Upper lobe of right lung (tissue), 1 donor: ENCODE data around the gene ACTG2. TPM values are rescaled to one million over a fixed set of nuclear protein-coding genes. Genes with fewer than 3 reads are reported as not detected.

Experiments
- ATAC-seq: fragments of 200-7000 bp; cut with Tn5 transposase; one replicate; pipeline ENCODE4 v1.9.1; 2020; ENCODE audit warnings: mild to moderate bottlenecking, moderate library complexity
- DNase-seq: peaks from one replicate; pipeline ENCODE4 v3.0.0-alpha.2; 2020
- H3K27ac ChIP-seq: fragments of 200-600 bp; one replicate; pipeline ENCODE4 v1.8.0; 2022
- H3K27me3 ChIP-seq: fragments of 200-600 bp; one replicate; pipeline ENCODE4 v1.8.0; 2022; ENCODE audit warnings: mild to moderate bottlenecking
- H3K36me3 ChIP-seq: fragments of 200-600 bp; one replicate; pipeline ENCODE4 v1.8.0; 2022
- H3K4me1 ChIP-seq: fragments of 200-600 bp; one replicate; pipeline ENCODE4 v1.8.0; 2022
- H3K4me3 ChIP-seq: fragments of 200-600 bp; one replicate; pipeline ENCODE4 v1.8.0; 2022; ENCODE audit warnings: mild to moderate bottlenecking
- H3K9me3 ChIP-seq: fragments of 200-600 bp; one replicate; pipeline ENCODE4 v1.8.0; 2022
- CTCF ChIP-seq: fragments of 200-600 bp; IDR thresholded peaks from one replicate; pipeline ENCODE4 v1.8.0; 2022; ENCODE audit warnings: antibody characterized with exemption
- intact Hi-C: fragments of 100-400 bp; cut with DNase I; formaldehyde crosslinking; loops from one replicate; pipeline ENCODE4 v1.11.0; 2022
- total RNA-seq: library from RNA; stranded (reverse); fragmentation: NEBNext Ultra II Directional; extraction: Animal tissue kit (Norgen Biotek cat#: 25700); gene quantifications from one replicate; pipeline ENCODE4 v1.2.1, GENCODE V29; 2021
- donor health status: DM: no; HTN: yes; CAD: no; lungs with severe emphysema.

ACTG2 gene
- total RNA-seq, 1 donor from 2014 or later: 37.9 TPM

- intact Hi-C loops: no loop called here
- Histone ChIP-seq H3K9me3 (no peaks in the 10 kb centered on the region), H3K4me1 (no peaks in the 10 kb centered on the region), H3K4me3 (no peak overlapping the region), H3K27me3 (no peaks in the 10 kb centered on the region), H3K36me3 (no peaks in the 10 kb centered on the region), H3K27ac (no peak overlapping the region)
- DNase-seq (no peak), ATAC-seq (no peak)
- no peak for TF ChIP-seq CTCF
Measured at GRCh38 chr2:73904952-73905351, 12.1 kb downstream of the ACTG2 start.

GRCh38 chr2:73906847-73907505 is 14.2 kb downstream of the ACTG2 start:
- Histone ChIP-seq H3K4me1 (no peaks in the 10 kb centered on the region), H3K27me3 (no peaks in the 10 kb centered on the region), H3K27ac (no peak overlapping the region), H3K36me3 (no peaks in the 10 kb centered on the region), H3K9me3 (no peaks in the 10 kb centered on the region), H3K4me3 (no peak overlapping the region)
- TF ChIP-seq CTCF: no peak
- intact Hi-C loops: no loop called here
- ATAC-seq: no peak
- DNase-seq: no peak

- no peaks in the 10 kb centered on the region for H3K36me3 ChIP-seq
- no peaks in the 10 kb centered on the region for H3K9me3 ChIP-seq
- H3K4me3 ChIP-seq: no peak overlapping the region
- no peak for DNase-seq
- no peaks in the 10 kb centered on the region for H3K27me3 ChIP-seq
- H3K27ac ChIP-seq: no peak overlapping the region
- no peaks in the 10 kb centered on the region for H3K4me1 ChIP-seq
- peak; percentile 30 for TF ChIP-seq CTCF
- intact Hi-C loops: no loop called here
- ATAC-seq: peak; percentile 77
Measured at GRCh38 chr2:73907840-73908452, 15.1 kb downstream of the ACTG2 start.

- no peak overlapping the region for H3K27ac ChIP-seq
- no peak for TF ChIP-seq CTCF
- no peaks in the 10 kb centered on the region for H3K9me3 ChIP-seq
- no peaks in the 10 kb centered on the region for H3K27me3 ChIP-seq
- H3K4me1 ChIP-seq: no peaks in the 10 kb centered on the region
- no peaks in the 10 kb centered on the region for H3K36me3 ChIP-seq
- DNase-seq: no peak
- ATAC-seq: no peak
- intact Hi-C loops: no loop called here
- no peak overlapping the region for H3K4me3 ChIP-seq
Measured at GRCh38 chr2:73908689-73909652, 16.2 kb downstream of the ACTG2 start.

- TF ChIP-seq CTCF: no peak
Measured at GRCh38 chr2:73910873-73911547, 18.2 kb downstream of the ACTG2 start.

More at GRCh38 chr2:73910873-73911547, 18.2 kb downstream of the ACTG2 start:
- intact Hi-C loops: no loop called here
- no peaks in the 10 kb centered on the region for H3K36me3 ChIP-seq
- H3K4me1 ChIP-seq: no peaks in the 10 kb centered on the region
- no peaks in the 10 kb centered on the region for H3K9me3 ChIP-seq
- ATAC-seq (no peak), DNase-seq (no peak)
- no peak overlapping the region for H3K27ac ChIP-seq
- no peaks in the 10 kb centered on the region for H3K27me3 ChIP-seq
- no peak overlapping the region for H3K4me3 ChIP-seq
